Measurements from ENCODE around the gene PRM2.

Gene PRM2

GRCh38 chr16:11276143-11276895 is at the start of gene PRM2:
Gene PRM2 (minus strand): TSS chr16:11276480. CDS start chr16:11276370, 110 bp downstream.
- Histone ChIP-seq H3K4me3 (ENCODE audit: insufficient read depth, low read length, poor library complexity, severe bottlenecking) (no peak within 1 kb of the TSS), H4K20me1 (ENCODE audit: low read depth, low read length) (no peaks in the 10 kb centered on the region), H2AFZ (ENCODE audit: low read depth, low read length, severe bottlenecking) (no peak within 1 kb of the TSS), H3K9me3 (ENCODE audit: insufficient read depth, low read length) (no peaks in the 10 kb centered on the region), H3K27ac (ENCODE audit: low read depth, low read length) (no peak within 1 kb of the TSS), H3F3A (ENCODE audit: insufficient read depth) (no peaks in the 10 kb centered on the region), H3K79me2 (ENCODE audit: insufficient read depth, low read length) (no peaks in the 10 kb centered on the region), H3K36me3 (ENCODE audit: low read length) (no peaks in the 10 kb centered on the region), H3K9me2 (replicated peaks; ENCODE audit: insufficient read depth, low read length) (no peaks in the 10 kb centered on the region), H3K4me2 (ENCODE audit: low read depth, low read length, poor library complexity, severe bottlenecking) (no peak within 1 kb of the TSS), H3K27me3 (ENCODE audit: low read length) (no peaks in the 10 kb centered on the region), H3K9ac (ENCODE audit: low read length) (no peak within 1 kb of the TSS)
- TF ChIP-seq CTCF (IDR thresholded peaks at IDR 0.05; ENCODE audit: insufficient read depth, low read length, poor library complexity, severe bottlenecking) (no peak), EZH2phosphoT487 (conservative IDR thresholded peaks at IDR 0.05; ENCODE audit: low read length) (no peak)

- H3K27ac ChIP-seq (ENCODE audit: low read depth, low read length): no peak overlapping the region
Measured at GRCh38 chr16:11325404-11326083, 49.3 kb upstream of the PRM2 start.

GRCh38 chr16:11323551-11324336 is 47.5 kb upstream of the PRM2 start:
- H3K9ac ChIP-seq (ENCODE audit: low read length): no peak overlapping the region

More at GRCh38 chr16:11325404-11326083, 49.3 kb upstream of the PRM2 start:
- Histone ChIP-seq H3K4me3 (ENCODE audit: insufficient read depth, low read length, poor library complexity, severe bottlenecking) (no peak overlapping the region), H3K9me2 (replicated peaks; ENCODE audit: insufficient read depth, low read length) (no peaks in the 10 kb centered on the region), H2AFZ (ENCODE audit: low read depth, low read length, severe bottlenecking) (no peak overlapping the region), H3K36me3 (ENCODE audit: low read length) (no peaks in the 10 kb centered on the region), H3K9ac (ENCODE audit: low read length) (no peak overlapping the region), H3K4me2 (ENCODE audit: low read depth, low read length, poor library complexity, severe bottlenecking) (no peak overlapping the region), H3F3A (ENCODE audit: insufficient read depth) (peaks cover 14% of the 10 kb centered on the region), H3K79me2 (ENCODE audit: insufficient read depth, low read length) (no peaks in the 10 kb centered on the region), H3K27me3 (ENCODE audit: low read length) (no peaks in the 10 kb centered on the region), H3K9me3 (ENCODE audit: insufficient read depth, low read length) (no peaks in the 10 kb centered on the region), H4K20me1 (ENCODE audit: low read depth, low read length) (no peaks in the 10 kb centered on the region)
- TF ChIP-seq EZH2phosphoT487 (conservative IDR thresholded peaks at IDR 0.05; ENCODE audit: low read length): no peak
- no peak for TF ChIP-seq CTCF (IDR thresholded peaks at IDR 0.05; ENCODE audit: insufficient read depth, low read length, poor library complexity, severe bottlenecking)

More at GRCh38 chr16:11323551-11324336, 47.5 kb upstream of the PRM2 start:
- Histone ChIP-seq H3K27ac (ENCODE audit: low read depth, low read length) (no peak overlapping the region), H3K36me3 (ENCODE audit: low read length) (no peaks in the 10 kb centered on the region), H3K4me2 (ENCODE audit: low read depth, low read length, poor library complexity, severe bottlenecking) (no peak overlapping the region), H3K4me3 (ENCODE audit: insufficient read depth, low read length, poor library complexity, severe bottlenecking) (no peak overlapping the region), H3F3A (ENCODE audit: insufficient read depth) (peaks cover 2% of the 10 kb centered on the region; the same call in 1 of the 2 replicates), H3K79me2 (ENCODE audit: insufficient read depth, low read length) (no peaks in the 10 kb centered on the region), H4K20me1 (ENCODE audit: low read depth, low read length) (no peaks in the 10 kb centered on the region), H3K27me3 (ENCODE audit: low read length) (no peaks in the 10 kb centered on the region), H2AFZ (ENCODE audit: low read depth, low read length, severe bottlenecking) (no peak overlapping the region), H3K9me3 (ENCODE audit: insufficient read depth, low read length) (no peaks in the 10 kb centered on the region), H3K9me2 (replicated peaks; ENCODE audit: insufficient read depth, low read length) (no peaks in the 10 kb centered on the region)
- TF ChIP-seq EZH2phosphoT487 (conservative IDR thresholded peaks at IDR 0.05; ENCODE audit: low read length) (no peak), CTCF (IDR thresholded peaks at IDR 0.05; ENCODE audit: insufficient read depth, low read length, poor library complexity, severe bottlenecking) (no peak)
